ENCODE measurements around the gene BAIAP2. TPM values are rescaled to one million over a fixed set of nuclear protein-coding genes. Genes with fewer than 3 reads are reported as not detected.

The BAIAP2 gene
- polyA plus RNA-seq, 1 donor from 2014 or later = 17.5 TPM

DNA sequence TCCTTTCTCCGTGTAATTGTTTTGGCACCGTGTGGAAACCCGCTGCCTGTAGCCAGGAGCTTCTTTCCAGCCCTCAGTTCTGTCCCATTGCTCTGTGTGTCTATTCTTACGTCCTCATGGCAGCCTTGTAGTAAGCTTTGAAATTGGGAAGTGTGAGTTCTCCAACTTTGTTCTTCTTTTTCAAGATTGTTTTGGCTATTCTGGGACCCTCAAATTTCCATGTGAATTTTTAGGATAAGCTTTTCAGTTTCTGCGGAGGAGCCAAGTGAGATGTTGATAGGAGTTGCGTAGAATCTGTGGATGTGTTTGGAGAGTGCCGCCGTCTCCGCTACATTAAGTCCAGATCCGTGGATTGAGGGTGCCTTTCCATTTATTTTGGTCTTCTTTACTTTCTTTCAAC is 28.1 kb upstream of the BAIAP2 start:
- H3K36me3 ChIP-seq (ENCODE audit: insufficient read depth, low read length) = no peaks in the 10 kb centered on the region
- peaks cover 3% of the 10 kb centered on the region for H3K27me3 ChIP-seq (ENCODE audit: insufficient read depth, low read depth, low read length)
- no peaks in the 10 kb centered on the region for H3K9me2 ChIP-seq (ENCODE audit: insufficient read depth, low read length)
- no peak overlapping the region for H3K27ac ChIP-seq (ENCODE audit: low read length)
- H3K4me2 ChIP-seq (ENCODE audit: low read length) = no peak overlapping the region
- H3K4me3 ChIP-seq (ENCODE audit: low read length) = no peak overlapping the region
- H3K79me2 ChIP-seq (replicated peaks; ENCODE audit: insufficient read depth, low read length) = no peaks in the 10 kb centered on the region
- no peaks in the 10 kb centered on the region for H3F3A ChIP-seq (ENCODE audit: insufficient read depth, low read length, poor library complexity, severe bottlenecking)
- no peaks in the 10 kb centered on the region for H4K20me1 ChIP-seq (ENCODE audit: insufficient read depth)
- no peak overlapping the region for H3K9ac ChIP-seq (ENCODE audit: low read length)
- peaks cover 1% of the 10 kb centered on the region for H3K9me3 ChIP-seq (ENCODE audit: low read length)
- TF ChIP-seq MXI1 (conservative IDR thresholded peaks at IDR 0.05; ENCODE audit: poor library complexity, severe bottlenecking) (no peak), SMC3 (conservative IDR thresholded peaks at IDR 0.05; ENCODE audit: poor library complexity) (no peak), EZH2 (IDR thresholded peaks at IDR 0.05; ENCODE audit: borderline replicate concordance, insufficient read depth, low read length, poor library complexity, severe bottlenecking) (no peak), EP300 (conservative IDR thresholded peaks at IDR 0.05; ENCODE audit: poor library complexity, severe bottlenecking) (no peak), RAD21 (conservative IDR thresholded peaks at IDR 0.05) (no peak), TAF1 (IDR thresholded peaks at IDR 0.05; ENCODE audit: low read depth) (no peak), REST (IDR thresholded peaks at IDR 0.05; ENCODE audit: borderline replicate concordance) (no peak), POLR2AphosphoS5 (IDR thresholded peaks at IDR 0.05) (no peak)
- TF ChIP-seq, protein P1, sequence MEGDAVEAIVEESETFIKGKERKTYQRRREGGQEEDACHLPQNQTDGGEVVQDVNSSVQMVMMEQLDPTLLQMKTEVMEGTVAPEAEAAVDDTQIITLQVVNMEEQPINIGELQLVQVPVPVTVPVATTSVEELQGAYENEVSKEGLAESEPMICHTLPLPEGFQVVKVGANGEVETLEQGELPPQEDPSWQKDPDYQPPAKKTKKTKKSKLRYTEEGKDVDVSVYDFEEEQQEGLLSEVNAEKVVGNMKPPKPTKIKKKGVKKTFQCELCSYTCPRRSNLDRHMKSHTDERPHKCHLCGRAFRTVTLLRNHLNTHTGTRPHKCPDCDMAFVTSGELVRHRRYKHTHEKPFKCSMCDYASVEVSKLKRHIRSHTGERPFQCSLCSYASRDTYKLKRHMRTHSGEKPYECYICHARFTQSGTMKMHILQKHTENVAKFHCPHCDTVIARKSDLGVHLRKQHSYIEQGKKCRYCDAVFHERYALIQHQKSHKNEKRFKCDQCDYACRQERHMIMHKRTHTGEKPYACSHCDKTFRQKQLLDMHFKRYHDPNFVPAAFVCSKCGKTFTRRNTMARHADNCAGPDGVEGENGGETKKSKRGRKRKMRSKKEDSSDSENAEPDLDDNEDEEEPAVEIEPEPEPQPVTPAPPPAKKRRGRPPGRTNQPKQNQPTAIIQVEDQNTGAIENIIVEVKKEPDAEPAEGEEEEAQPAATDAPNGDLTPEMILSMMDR (IDR thresholded peaks at IDR 0.05; ENCODE audit: poor library complexity, severe bottlenecking) = no peak
- H2AFZ ChIP-seq (ENCODE audit: low read depth, low read length) = no peak overlapping the region

DNA sequence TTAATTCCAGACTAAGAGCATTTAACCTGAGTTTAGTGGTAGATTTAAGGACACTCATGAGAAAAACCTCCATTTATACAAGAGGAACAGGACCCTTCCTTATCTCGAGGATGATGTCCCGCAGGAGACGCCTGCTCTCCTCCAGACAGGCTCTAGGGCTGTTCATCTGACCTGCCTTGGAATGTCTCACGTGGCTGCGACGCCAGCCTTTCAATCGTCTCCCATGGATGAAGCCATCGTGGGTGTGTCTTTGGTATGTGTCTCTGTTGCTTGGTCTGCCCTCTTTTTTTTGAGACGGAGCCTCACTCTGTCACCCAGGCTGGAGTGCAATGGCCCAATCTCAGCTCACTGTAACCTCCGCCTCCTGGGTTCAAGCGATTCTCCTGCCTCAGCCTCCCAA is 26.8 kb upstream of the BAIAP2 start:
- Histone ChIP-seq H3K9me3 (ENCODE audit: low read length) (peaks cover 4% of the 10 kb centered on the region), H3F3A (ENCODE audit: insufficient read depth, low read length, poor library complexity, severe bottlenecking) (no peaks in the 10 kb centered on the region), H3K27ac (ENCODE audit: low read length) (no peak overlapping the region), H4K20me1 (ENCODE audit: insufficient read depth) (no peaks in the 10 kb centered on the region), H3K9me2 (ENCODE audit: insufficient read depth, low read length) (no peaks in the 10 kb centered on the region), H3K4me3 (ENCODE audit: low read length) (no peak overlapping the region), H2AFZ (ENCODE audit: low read depth, low read length) (no peak overlapping the region), H3K27me3 (ENCODE audit: insufficient read depth, low read depth, low read length) (peaks cover 3% of the 10 kb centered on the region), H3K36me3 (ENCODE audit: insufficient read depth, low read length) (no peaks in the 10 kb centered on the region), H3K79me2 (replicated peaks; ENCODE audit: insufficient read depth, low read length) (no peaks in the 10 kb centered on the region), H3K4me2 (ENCODE audit: low read length) (no peak overlapping the region), H3K9ac (ENCODE audit: low read length) (no peak overlapping the region)
- TF ChIP-seq SMC3 (conservative IDR thresholded peaks at IDR 0.05; ENCODE audit: poor library complexity) (no peak), POLR2AphosphoS5 (IDR thresholded peaks at IDR 0.05) (no peak), EZH2 (IDR thresholded peaks at IDR 0.05; ENCODE audit: borderline replicate concordance, insufficient read depth, low read length, poor library complexity, severe bottlenecking) (no peak), TAF1 (IDR thresholded peaks at IDR 0.05; ENCODE audit: low read depth) (no peak), MXI1 (conservative IDR thresholded peaks at IDR 0.05; ENCODE audit: poor library complexity, severe bottlenecking) (no peak), RAD21 (conservative IDR thresholded peaks at IDR 0.05) (no peak), EP300 (conservative IDR thresholded peaks at IDR 0.05; ENCODE audit: poor library complexity, severe bottlenecking) (no peak), REST (IDR thresholded peaks at IDR 0.05; ENCODE audit: borderline replicate concordance) (no peak)
- TF ChIP-seq, protein P1 (IDR thresholded peaks at IDR 0.05; ENCODE audit: poor library complexity, severe bottlenecking) = no peak
